CD4-positive, alpha-beta T cell treated with Interleukin-12 subunit alpha and Interleukin-12 subunit beta, for 1 hour (primary cell): Measurements from ENCODE around the gene RASGEF1C.
"Not testable (repeated sequence)": the region's sequence is repeated elsewhere in the genome, so short reads cannot be mapped to it uniquely, and the experiment has no call there.

Experiments used
- DNase-seq: peaks from one replicate; pipeline ENCODE4 v3.0.0-alpha.2; 2020

RASGEF1C gene

GRCh38 chr5:180210961-180211760, 2.1 kb upstream of the RASGEF1C start:
- no peak for DNase-seq

GRCh38 chr5:180210077-180210476, 1.1 kb upstream of the RASGEF1C start:
- DNase-seq = not testable (repeated sequence)

GRCh38 chr5:180208435-180209081, 453 bp downstream of the RASGEF1C start:
- no peak for DNase-seq

- DNase-seq = no peak
Measured at GRCh38 chr5:180208038-180208434, 975 bp downstream of the RASGEF1C start.

GRCh38 chr5:180207593-180207992, 1.4 kb downstream of the RASGEF1C start:
- no peak for DNase-seq

- no peak for DNase-seq
Measured at GRCh38 chr5:180206993-180207392, 2.0 kb downstream of the RASGEF1C start.

- DNase-seq = no peak
Measured at GRCh38 chr5:180205916-180206315, 3.1 kb downstream of the RASGEF1C start.

- no peak for DNase-seq
Measured at GRCh38 chr5:180204276-180204819, 4.7 kb downstream of the RASGEF1C start.

GRCh38 chr5:180202939-180203573, 6.0 kb downstream of the RASGEF1C start:
- DNase-seq = no peak

GRCh38 chr5:180201051-180201987, 7.7 kb downstream of the RASGEF1C start:
- peak; percentile 5 for DNase-seq

GRCh38 chr5:180199390-180199789, 9.6 kb downstream of the RASGEF1C start:
- no peak for DNase-seq

GRCh38 chr5:180198208-180198607, 10.8 kb downstream of the RASGEF1C start:
- DNase-seq = no peak

GRCh38 chr5:180197016-180197702, 11.9 kb downstream of the RASGEF1C start:
- DNase-seq = no peak

- DNase-seq = no peak
Measured at GRCh38 chr5:180194410-180195345, 14.3 kb downstream of the RASGEF1C start.

- no peak for DNase-seq
Measured at GRCh38 chr5:180193749-180194375, 15.1 kb downstream of the RASGEF1C start.

- no peak for DNase-seq
Measured at GRCh38 chr5:180191716-180192115, 17.3 kb downstream of the RASGEF1C start.

- DNase-seq = no peak
Measured at GRCh38 chr5:180187767-180188166, 21.2 kb downstream of the RASGEF1C start.

- no peak for DNase-seq
Measured at GRCh38 chr5:180180846-180181245, 28.2 kb downstream of the RASGEF1C start.

- no peak for DNase-seq
Measured at GRCh38 chr5:180180421-180180820, 28.6 kb downstream of the RASGEF1C start.
